Thoracic aorta (tissue), 2 donors: ENCODE results near the gene EPHB2. TPM values are rescaled to one million over a fixed set of nuclear protein-coding genes. Genes with fewer than 3 reads are reported as not detected.

Experiments
- ATAC-seq: fragments of 150-250 bp; one replicate; pipeline ENCODE4 v1.8.0; 2017; ENCODE audit warnings: low read depth; ENCODE audit not compliant: insufficient number of reproducible peaks, low FRiP score
- DNase-seq: peaks from one replicate; pipeline ENCODE4 v3.0.0-alpha.2; 2020; ENCODE audit warnings: low spot score
- H3K27ac ChIP-seq, 2 donors: fragments of 200-600 bp; sonication (generic); 1 replicate in 1 of 2; 2 replicates in 1 of 2; pipeline ENCODE4 v1.5.1; 2016; ENCODE audit warnings: mild to moderate bottlenecking in 2 of 2, moderate library complexity in 2 of 2
- H3K27me3 ChIP-seq: fragments of 200-600 bp; sonication (generic); replicated peaks from 2 replicates; pipeline ENCODE4 v1.6.0; 2016; ENCODE audit warnings: mild to moderate bottlenecking; ENCODE audit not compliant: insufficient read depth
- H3K36me3 ChIP-seq: fragments of 200-600 bp; sonication (generic); one replicate; pipeline ENCODE4 v1.5.1; 2016
- H3K4me1 ChIP-seq, 2 donors: fragments of 200-600 bp; sonication (generic); 1 replicate in 1 of 2; 2 replicates in 1 of 2; pipeline versions ENCODE4 v1.5.1 to v1.6.0; 2016; ENCODE audit warnings: low read depth in 2 of 2, mild to moderate bottlenecking in 1 of 2; ENCODE audit not compliant: control insufficient read depth in 1 of 2
- H3K4me3 ChIP-seq: fragments of 200-600 bp; sonication (generic); 2 replicates; pipeline ENCODE4 v1.5.1; 2016; ENCODE audit warnings: mild to moderate bottlenecking
- H3K9me3 ChIP-seq: fragments of 200-600 bp; sonication (generic); 2 replicates; pipeline ENCODE4 v1.5.1; 2016
- CTCF ChIP-seq: fragments of 200-600 bp; sonication (generic); IDR thresholded peaks from one replicate; pipeline ENCODE4 v1.5.1; 2019; ENCODE audit warnings: antibody characterized with exemption
- total RNA-seq, 2 donors: library from RNA; depleted of rRNA; stranded (reverse); fragments of >200 nt; gene quantifications; one replicate each; pipeline versions ENCODE4 v1.1.0 to v1.2.3, GENCODE V29; 2016

EPHB2 gene
- total RNA-seq, 2 donors from 2014 or later, result 9.3 to 10.0 TPM

GRCh38 chr1:22681556-22682276 is 28.9 kb upstream of the EPHB2 start:
- no peak overlapping the region for H3K27ac ChIP-seq
- TF ChIP-seq CTCF, result no peak
- no peak for DNase-seq
- no peak overlapping the region for H3K4me3 ChIP-seq
- H3K27me3 ChIP-seq, result peaks cover 4% of the 10 kb centered on the region
- H3K36me3 ChIP-seq, result no peaks in the 10 kb centered on the region
- H3K9me3 ChIP-seq, result no peaks in the 10 kb centered on the region
- no peaks in the 10 kb centered on the region for H3K4me1 ChIP-seq
- ATAC-seq, result no peak

- no peak for ATAC-seq
- no peak for TF ChIP-seq CTCF
- no peak for DNase-seq
- H3K4me3 ChIP-seq, result no peak overlapping the region
- no peaks in the 10 kb centered on the region for H3K9me3 ChIP-seq
- H3K27me3 ChIP-seq, result peaks cover 4% of the 10 kb centered on the region
- H3K4me1 ChIP-seq, result no peaks in the 10 kb centered on the region
- H3K27ac ChIP-seq, result no peak overlapping the region
- no peaks in the 10 kb centered on the region for H3K36me3 ChIP-seq
These were observed 27.1 kb upstream of the EPHB2 start for GRCh38 chr1:22683547-22683946.

GRCh38 chr1:22685591-22686059 is 25.0 kb upstream of the EPHB2 start:
- Histone ChIP-seq H3K4me1 (no peaks in the 10 kb centered on the region), H3K27me3 (peaks cover 4% of the 10 kb centered on the region), H3K9me3 (no peaks in the 10 kb centered on the region), H3K36me3 (no peaks in the 10 kb centered on the region), H3K27ac (no peak overlapping the region), H3K4me3 (no peak overlapping the region)
- no peak for TF ChIP-seq CTCF
- DNase-seq (no peak), ATAC-seq (no peak)

GRCh38 chr1:22687191-22687590 is 23.4 kb upstream of the EPHB2 start:
- DNase-seq, result no peak
- Histone ChIP-seq H3K4me3 (no peak overlapping the region), H3K27me3 (peaks cover 4% of the 10 kb centered on the region), H3K36me3 (no peaks in the 10 kb centered on the region), H3K4me1 (no peaks in the 10 kb centered on the region), H3K9me3 (no peaks in the 10 kb centered on the region), H3K27ac (no peak overlapping the region)
- no peak for ATAC-seq
- TF ChIP-seq CTCF, result no peak

GRCh38 chr1:22688466-22688865 is 22.2 kb upstream of the EPHB2 start:
- no peak overlapping the region for H3K4me3 ChIP-seq

More at GRCh38 chr1:22688466-22688865, 22.2 kb upstream of the EPHB2 start:
- H3K4me1 ChIP-seq, result no peaks in the 10 kb centered on the region
- no peaks in the 10 kb centered on the region for H3K27me3 ChIP-seq
- DNase-seq, result no peak
- no peak for ATAC-seq
- no peaks in the 10 kb centered on the region for H3K36me3 ChIP-seq
- no peak for TF ChIP-seq CTCF
- no peaks in the 10 kb centered on the region for H3K9me3 ChIP-seq
- no peak overlapping the region for H3K27ac ChIP-seq
